Measurements from ENCODE around the gene PHC2.

DNA sequence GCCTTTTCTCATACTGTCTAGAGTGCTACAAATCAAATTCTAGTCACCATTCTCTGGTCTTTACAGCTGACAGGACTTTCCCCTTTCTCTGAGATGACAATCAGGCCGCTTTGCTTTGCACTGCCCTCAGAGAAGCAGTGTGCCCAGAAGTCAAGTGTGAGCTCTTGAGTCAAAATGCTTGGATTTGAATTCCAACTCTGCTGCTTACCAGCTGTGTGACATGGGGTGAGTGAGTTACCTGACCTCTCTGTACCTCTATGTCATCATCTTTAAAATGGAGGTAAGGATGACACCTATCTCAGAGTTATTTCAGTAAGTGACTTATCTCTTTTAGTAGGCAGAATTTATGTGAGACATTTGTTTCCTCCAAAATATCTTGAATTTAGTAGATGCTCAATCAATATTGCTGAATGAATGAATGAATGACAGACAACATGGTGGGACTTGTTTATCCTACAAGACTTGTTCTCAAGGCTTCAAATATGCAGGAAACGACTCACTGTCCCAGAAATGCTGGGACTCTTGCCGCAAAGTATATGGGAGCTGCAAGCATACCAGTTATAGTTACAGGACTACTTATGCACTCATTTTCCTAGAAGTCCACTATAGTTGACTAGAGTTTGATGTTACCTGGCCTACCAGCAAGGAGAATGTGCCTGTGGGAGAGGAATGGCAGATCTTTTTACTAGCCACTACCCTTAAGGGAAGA lies 71.9 kb downstream of the PHC2 start:
- TF ChIP-seq, protein P1, sequence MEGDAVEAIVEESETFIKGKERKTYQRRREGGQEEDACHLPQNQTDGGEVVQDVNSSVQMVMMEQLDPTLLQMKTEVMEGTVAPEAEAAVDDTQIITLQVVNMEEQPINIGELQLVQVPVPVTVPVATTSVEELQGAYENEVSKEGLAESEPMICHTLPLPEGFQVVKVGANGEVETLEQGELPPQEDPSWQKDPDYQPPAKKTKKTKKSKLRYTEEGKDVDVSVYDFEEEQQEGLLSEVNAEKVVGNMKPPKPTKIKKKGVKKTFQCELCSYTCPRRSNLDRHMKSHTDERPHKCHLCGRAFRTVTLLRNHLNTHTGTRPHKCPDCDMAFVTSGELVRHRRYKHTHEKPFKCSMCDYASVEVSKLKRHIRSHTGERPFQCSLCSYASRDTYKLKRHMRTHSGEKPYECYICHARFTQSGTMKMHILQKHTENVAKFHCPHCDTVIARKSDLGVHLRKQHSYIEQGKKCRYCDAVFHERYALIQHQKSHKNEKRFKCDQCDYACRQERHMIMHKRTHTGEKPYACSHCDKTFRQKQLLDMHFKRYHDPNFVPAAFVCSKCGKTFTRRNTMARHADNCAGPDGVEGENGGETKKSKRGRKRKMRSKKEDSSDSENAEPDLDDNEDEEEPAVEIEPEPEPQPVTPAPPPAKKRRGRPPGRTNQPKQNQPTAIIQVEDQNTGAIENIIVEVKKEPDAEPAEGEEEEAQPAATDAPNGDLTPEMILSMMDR (IDR thresholded peaks at IDR 0.05; ENCODE audit: poor library complexity, severe bottlenecking), result no peak
- TF ChIP-seq EZH2 (IDR thresholded peaks at IDR 0.05; ENCODE audit: borderline replicate concordance, insufficient read depth, low read length, poor library complexity, severe bottlenecking) (no peak), RAD21 (conservative IDR thresholded peaks at IDR 0.05) (no peak), EP300 (conservative IDR thresholded peaks at IDR 0.05; ENCODE audit: poor library complexity, severe bottlenecking) (no peak), TAF1 (IDR thresholded peaks at IDR 0.05; ENCODE audit: low read depth) (no peak)

Data from neural cell (in vitro differentiated cells).